GM12865 (cell line): ENCODE results near the gene PKN3.

ENCODE experiments used
- DNase-seq: peaks from one replicate; pipeline ENCODE4 v3.0.0; 2010; ENCODE audit warnings: low read depth
- H3K4me3 ChIP-seq: 2 replicates; pipeline ENCODE4 v1.5.1; 2011; ENCODE audit warnings: mild to moderate bottlenecking, low read depth, low read length, control low read depth
- TF ChIP-seq, protein P1 (sequence below): IDR thresholded peaks from 2 replicates; pipeline ENCODE4 v1.5.1; 2011; ENCODE audit warnings: low read length, control low read depth, low read depth, inconsistent platforms; ENCODE audit not compliant: insufficient read depth; ENCODE audit errors: missing control alignments

PKN3 gene

GRCh38 chr9:128723866-128724743 is 21.8 kb downstream of the PKN3 start, which contains the start of gene ZDHHC12:
Gene ZDHHC12 (minus strand): TSS chr9:128724127. CDS start chr9:128724093, 34 bp downstream.
- TF ChIP-seq, protein P1, sequence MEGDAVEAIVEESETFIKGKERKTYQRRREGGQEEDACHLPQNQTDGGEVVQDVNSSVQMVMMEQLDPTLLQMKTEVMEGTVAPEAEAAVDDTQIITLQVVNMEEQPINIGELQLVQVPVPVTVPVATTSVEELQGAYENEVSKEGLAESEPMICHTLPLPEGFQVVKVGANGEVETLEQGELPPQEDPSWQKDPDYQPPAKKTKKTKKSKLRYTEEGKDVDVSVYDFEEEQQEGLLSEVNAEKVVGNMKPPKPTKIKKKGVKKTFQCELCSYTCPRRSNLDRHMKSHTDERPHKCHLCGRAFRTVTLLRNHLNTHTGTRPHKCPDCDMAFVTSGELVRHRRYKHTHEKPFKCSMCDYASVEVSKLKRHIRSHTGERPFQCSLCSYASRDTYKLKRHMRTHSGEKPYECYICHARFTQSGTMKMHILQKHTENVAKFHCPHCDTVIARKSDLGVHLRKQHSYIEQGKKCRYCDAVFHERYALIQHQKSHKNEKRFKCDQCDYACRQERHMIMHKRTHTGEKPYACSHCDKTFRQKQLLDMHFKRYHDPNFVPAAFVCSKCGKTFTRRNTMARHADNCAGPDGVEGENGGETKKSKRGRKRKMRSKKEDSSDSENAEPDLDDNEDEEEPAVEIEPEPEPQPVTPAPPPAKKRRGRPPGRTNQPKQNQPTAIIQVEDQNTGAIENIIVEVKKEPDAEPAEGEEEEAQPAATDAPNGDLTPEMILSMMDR: no peak
- DNase-seq: peak; percentile 100
- H3K4me3 ChIP-seq: peak within 1 kb of the TSS; percentile 76

GRCh38 chr9:128724744-128725211 is 22.5 kb downstream of the PKN3 start:
- DNase-seq: peak; percentile 79
- peak overlapping the region; percentile 76 for H3K4me3 ChIP-seq
- TF ChIP-seq, protein P1: no peak

- TF ChIP-seq, protein P1: no peak
- no peak overlapping the region for H3K4me3 ChIP-seq
- DNase-seq: no peak
Observed at GRCh38 chr9:128727640-128728248, 25.4 kb downstream of the PKN3 start.

GRCh38 chr9:128728298-128728697 is 26.0 kb downstream of the PKN3 start:
- no peak for DNase-seq
- H3K4me3 ChIP-seq: no peak overlapping the region
- TF ChIP-seq, protein P1: no peak

DNA sequence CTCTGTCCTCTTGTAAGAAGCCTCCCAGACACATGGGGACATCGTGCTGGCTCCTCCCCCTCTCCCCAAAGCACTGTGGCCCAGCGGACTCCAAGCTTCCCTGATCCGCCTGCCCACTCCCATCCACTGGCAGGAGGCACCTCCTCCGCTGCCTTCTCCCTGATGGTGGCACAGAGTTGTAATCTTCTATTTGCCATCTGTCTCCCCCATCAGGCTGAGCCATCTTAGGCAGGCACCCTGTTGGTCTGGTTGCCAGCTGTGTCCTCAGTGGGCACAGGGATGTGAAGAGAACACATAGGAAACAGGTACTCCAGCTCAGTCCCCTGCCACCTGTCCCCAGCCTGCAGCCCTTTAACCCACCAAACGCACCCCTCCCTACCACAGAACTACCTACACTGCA is 27.0 kb downstream of the PKN3 start:
- TF ChIP-seq, protein P1: no peak
- no peak overlapping the region for H3K4me3 ChIP-seq
- DNase-seq: no peak

DNA sequence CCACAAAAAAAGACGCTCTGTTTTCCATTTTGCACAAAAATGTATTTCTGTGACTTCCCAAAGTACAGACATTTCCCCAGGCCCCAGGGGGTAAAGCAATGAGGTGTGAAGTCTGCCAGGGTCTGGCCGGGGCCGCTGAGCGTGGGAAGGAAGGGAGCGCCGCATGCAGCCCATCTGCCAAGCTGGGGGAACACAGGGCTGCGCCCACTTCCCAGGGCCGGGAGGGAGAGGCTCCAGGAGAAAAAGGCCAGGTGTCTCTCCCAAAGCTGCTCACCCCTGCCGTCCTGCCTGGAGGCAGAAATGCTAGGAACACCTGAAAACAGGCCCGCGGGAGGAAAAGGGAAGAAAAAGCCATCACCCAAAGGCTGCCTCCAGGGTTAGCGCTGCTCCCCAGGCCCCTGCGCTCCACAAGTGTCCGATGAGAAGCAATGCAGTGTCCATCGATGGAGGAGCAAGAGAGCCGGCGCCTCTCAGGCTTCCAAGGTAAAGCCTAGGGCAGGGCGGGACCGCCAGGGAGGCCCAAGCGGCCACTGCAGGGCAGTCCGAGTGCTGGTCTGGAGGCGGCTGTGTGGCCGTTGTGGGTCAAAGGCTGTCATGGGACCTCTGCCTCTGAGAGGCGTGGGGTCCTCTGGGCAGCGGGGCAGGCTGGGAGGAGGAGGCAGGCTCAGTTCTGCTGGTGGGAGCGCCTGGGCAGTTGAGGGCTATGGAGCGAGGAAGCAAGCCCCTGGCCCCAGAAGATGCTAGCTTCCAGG is 27.6 kb downstream of the PKN3 start:
- H3K4me3 ChIP-seq: no peak overlapping the region
- TF ChIP-seq, protein P1: no peak
- no peak for DNase-seq
